ENCODE data around the gene ROR2.

DNA sequence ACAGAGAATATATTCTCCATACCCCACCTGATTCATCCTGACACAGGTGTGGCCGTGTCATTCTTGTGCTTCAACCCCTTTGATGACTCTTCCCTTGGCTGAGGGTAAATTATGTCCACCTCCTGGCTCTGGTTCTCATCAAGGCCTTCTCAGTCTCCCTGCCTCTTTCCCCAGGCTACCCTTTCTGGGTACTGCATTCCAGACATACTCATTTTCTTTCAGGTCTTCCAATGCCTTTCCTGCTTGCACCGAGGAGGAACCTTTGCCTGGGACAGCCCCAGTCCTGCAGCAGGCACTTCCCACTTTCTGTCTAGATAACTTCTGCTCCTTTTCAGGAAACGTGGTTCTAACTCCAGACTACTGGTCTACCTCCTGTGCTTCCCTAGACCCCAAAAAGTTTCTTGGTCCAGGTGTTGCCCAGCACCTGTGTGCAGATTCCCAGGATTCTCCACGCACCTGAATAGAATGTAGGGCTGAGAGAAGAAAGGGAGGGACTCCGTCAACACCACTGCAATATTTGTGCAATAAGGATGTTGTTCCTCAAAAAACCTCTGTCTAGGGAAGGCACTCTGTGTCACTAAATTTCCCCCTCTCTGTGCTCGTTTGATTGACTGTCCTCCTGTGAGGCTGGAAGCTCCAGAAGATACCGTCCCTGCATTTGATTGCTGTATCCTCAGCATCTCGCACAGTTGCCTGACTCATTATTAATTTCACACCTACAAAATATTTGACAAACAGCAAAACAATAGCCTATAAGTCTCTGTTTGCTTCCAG is 271.0 kb downstream of the ROR2 start:
- no peak for TF ChIP-seq POLR2AphosphoS5 (IDR thresholded peaks at IDR 0.05; ENCODE audit: low read depth, low read length)
- TF ChIP-seq SIN3A (IDR thresholded peaks at IDR 0.05; ENCODE audit: borderline replicate concordance, insufficient read depth, low read length), result no peak
- TF ChIP-seq, protein P1, sequence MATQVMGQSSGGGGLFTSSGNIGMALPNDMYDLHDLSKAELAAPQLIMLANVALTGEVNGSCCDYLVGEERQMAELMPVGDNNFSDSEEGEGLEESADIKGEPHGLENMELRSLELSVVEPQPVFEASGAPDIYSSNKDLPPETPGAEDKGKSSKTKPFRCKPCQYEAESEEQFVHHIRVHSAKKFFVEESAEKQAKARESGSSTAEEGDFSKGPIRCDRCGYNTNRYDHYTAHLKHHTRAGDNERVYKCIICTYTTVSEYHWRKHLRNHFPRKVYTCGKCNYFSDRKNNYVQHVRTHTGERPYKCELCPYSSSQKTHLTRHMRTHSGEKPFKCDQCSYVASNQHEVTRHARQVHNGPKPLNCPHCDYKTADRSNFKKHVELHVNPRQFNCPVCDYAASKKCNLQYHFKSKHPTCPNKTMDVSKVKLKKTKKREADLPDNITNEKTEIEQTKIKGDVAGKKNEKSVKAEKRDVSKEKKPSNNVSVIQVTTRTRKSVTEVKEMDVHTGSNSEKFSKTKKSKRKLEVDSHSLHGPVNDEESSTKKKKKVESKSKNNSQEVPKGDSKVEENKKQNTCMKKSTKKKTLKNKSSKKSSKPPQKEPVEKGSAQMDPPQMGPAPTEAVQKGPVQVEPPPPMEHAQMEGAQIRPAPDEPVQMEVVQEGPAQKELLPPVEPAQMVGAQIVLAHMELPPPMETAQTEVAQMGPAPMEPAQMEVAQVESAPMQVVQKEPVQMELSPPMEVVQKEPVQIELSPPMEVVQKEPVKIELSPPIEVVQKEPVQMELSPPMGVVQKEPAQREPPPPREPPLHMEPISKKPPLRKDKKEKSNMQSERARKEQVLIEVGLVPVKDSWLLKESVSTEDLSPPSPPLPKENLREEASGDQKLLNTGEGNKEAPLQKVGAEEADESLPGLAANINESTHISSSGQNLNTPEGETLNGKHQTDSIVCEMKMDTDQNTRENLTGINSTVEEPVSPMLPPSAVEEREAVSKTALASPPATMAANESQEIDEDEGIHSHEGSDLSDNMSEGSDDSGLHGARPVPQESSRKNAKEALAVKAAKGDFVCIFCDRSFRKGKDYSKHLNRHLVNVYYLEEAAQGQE (IDR thresholded peaks at IDR 0.05; ENCODE audit: insufficient read depth in 1 of 2, low read depth in 2 of 2, low read length in 2 of 2), result no peak
- TF ChIP-seq TAF1 (IDR thresholded peaks at IDR 0.05; ENCODE audit: borderline replicate concordance, insufficient read depth, low read length), result no peak
